ENCODE data around the gene RAD50. TPM values are rescaled to one million over a fixed set of nuclear protein-coding genes. Genes with fewer than 3 reads are reported as not detected.
"Not testable (repeated sequence)": the region's sequence is repeated elsewhere in the genome, so short reads cannot be mapped to it uniquely, and the experiment has no call there.

The RAD50 gene
- total RNA-seq, 4 donors from 2014 or later: 35.8 to 47.5 (median 41.3) TPM

DNA sequence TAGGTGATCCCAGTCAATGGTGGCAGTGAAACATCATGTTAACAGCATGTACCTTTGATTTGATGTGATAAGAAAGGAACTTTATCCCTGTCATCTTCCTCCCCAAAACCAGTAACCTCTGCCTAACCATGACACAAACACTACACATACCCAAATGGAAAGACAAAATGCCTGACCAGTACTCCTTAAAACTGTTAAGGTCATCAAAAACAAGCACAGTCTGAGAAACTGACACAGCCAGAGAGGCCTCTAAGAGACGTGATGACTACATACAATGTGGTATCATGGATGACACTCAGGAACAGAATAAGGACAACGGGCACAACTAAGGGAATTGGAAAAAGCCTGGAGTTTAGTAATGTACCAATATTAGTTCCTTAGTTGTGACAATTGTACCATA, 9.5 kb upstream of the RAD50 start:
- in situ Hi-C loops (cut with MboI; ENCODE audit: low pct_ligation_motif_present in 1 of 4, low pct_unique_long_range_greater_than_20kb in 1 of 4, low sequenced_read_pairs in 3 of 4): loop anchor here in 1 of 4 donors (25.0 kb wide), 1 partner anchor 285 kb away; the partner anchor contains the start of gene PDLIM4
- H3K9me3 ChIP-seq: no peaks in the 10 kb centered on the region

DNA sequence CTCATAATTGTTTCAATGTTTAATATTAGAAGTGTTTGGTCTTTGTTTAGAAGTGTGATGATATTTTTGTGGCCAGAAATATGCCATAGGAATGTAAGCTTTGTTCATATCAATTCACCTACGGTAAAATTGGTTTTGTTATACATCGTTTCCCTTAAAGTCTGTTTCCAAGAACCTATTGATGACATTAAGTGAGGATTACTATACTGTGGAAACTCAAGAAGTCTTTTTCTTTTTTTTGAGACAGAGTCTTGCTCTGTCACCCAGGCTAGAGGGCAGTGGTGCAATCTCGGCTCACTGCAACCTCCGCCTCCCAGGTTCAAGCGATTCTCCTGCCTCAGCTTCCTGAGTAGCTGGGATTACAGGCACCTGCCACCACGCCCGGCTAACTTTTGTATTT, 7.9 kb upstream of the RAD50 start:
- H3K9me3 ChIP-seq; H3K4me3 ChIP-seq; H3K27me3 ChIP-seq; intact Hi-C loops (cut with DNase I; ENCODE audit: low total_unique reads); DNase-seq; H3K36me3 ChIP-seq; H3K4me1 ChIP-seq; H3K27ac ChIP-seq: not testable (repeated sequence)
- WGBS, 2 donors (ENCODE audit: low coverage in 1 of 2): 92 to 100% methylated on average over 4 to 7 of the region's 7 CpGs
- in situ Hi-C loops (cut with MboI; ENCODE audit: low pct_ligation_motif_present in 1 of 4, low pct_unique_long_range_greater_than_20kb in 1 of 4, low sequenced_read_pairs in 3 of 4): loop anchor here in 1 of 4 donors (25.0 kb wide), 1 partner anchor 287 kb away; the partner anchor contains the start of gene PDLIM4

More for the DNA sequence above, 9.5 kb upstream of the RAD50 start:
- DNase-seq: no peak
- no peaks in the 10 kb centered on the region for H3K27me3 ChIP-seq
- WGBS, 2 donors (ENCODE audit: low coverage in 1 of 2): 78 to 86% methylated on average over 2 of the region's 2 CpGs
- no peaks in the 10 kb centered on the region for H3K4me1 ChIP-seq
- TF ChIP-seq POLR2AphosphoS5 (IDR thresholded peaks at IDR 0.05): no peak
- TF ChIP-seq EP300 (IDR thresholded peaks at IDR 0.05; ENCODE audit: low read depth): no peak
- TF ChIP-seq POLR2A (IDR thresholded peaks at IDR 0.05): no peak
- TF ChIP-seq, protein P1, sequence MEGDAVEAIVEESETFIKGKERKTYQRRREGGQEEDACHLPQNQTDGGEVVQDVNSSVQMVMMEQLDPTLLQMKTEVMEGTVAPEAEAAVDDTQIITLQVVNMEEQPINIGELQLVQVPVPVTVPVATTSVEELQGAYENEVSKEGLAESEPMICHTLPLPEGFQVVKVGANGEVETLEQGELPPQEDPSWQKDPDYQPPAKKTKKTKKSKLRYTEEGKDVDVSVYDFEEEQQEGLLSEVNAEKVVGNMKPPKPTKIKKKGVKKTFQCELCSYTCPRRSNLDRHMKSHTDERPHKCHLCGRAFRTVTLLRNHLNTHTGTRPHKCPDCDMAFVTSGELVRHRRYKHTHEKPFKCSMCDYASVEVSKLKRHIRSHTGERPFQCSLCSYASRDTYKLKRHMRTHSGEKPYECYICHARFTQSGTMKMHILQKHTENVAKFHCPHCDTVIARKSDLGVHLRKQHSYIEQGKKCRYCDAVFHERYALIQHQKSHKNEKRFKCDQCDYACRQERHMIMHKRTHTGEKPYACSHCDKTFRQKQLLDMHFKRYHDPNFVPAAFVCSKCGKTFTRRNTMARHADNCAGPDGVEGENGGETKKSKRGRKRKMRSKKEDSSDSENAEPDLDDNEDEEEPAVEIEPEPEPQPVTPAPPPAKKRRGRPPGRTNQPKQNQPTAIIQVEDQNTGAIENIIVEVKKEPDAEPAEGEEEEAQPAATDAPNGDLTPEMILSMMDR (IDR thresholded peaks at IDR 0.05): no peak
- intact Hi-C loops (cut with DNase I; ENCODE audit: low total_unique reads): no loop called here
- no peaks in the 10 kb centered on the region for H3K36me3 ChIP-seq
- no peak overlapping the region for H3K27ac ChIP-seq
- H3K4me3 ChIP-seq: no peak overlapping the region

DNA sequence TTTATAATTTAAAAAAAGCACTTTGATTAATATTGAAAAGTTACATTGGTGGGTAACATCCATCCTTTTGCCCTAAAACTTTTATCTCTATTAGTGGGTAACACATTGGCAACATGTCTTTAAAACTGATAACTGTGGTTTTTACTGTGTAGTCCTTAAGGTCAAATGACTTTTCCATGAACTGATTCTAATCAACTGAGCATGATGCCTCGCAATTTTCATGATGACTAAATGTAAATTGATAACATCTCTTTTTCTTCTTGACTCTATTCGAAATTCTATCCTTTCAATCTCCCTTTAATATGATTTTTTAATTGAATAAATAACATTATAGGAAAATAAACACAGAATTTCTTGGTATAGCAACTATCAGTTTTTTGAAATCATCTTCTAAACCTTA, 7.2 kb upstream of the RAD50 start:
- no peak for TF ChIP-seq POLR2A (IDR thresholded peaks at IDR 0.05)
- TF ChIP-seq, protein P1 (IDR thresholded peaks at IDR 0.05): no peak
- TF ChIP-seq POLR2AphosphoS5 (IDR thresholded peaks at IDR 0.05): no peak
- WGBS, 2 donors (ENCODE audit: low coverage in 1 of 2): 84 to 88% methylated on average over 2 of the region's 2 CpGs
- Histone ChIP-seq H3K27ac (no peak overlapping the region), H3K4me1 (no peaks in the 10 kb centered on the region), H3K27me3 (no peaks in the 10 kb centered on the region), H3K4me3 (no peak overlapping the region), H3K36me3 (no peaks in the 10 kb centered on the region), H3K9me3 (no peaks in the 10 kb centered on the region)
- DNase-seq: no peak
- intact Hi-C loops (cut with DNase I; ENCODE audit: low total_unique reads) (no loop called here), in situ Hi-C loops (cut with MboI; ENCODE audit: low pct_ligation_motif_present in 1 of 4, low pct_unique_long_range_greater_than_20kb in 1 of 4, low sequenced_read_pairs in 3 of 4) (loop anchor here in 1 of 4 donors (25.0 kb wide), 1 partner anchor 287 kb away; the partner anchor contains the start of gene PDLIM4)

DNA sequence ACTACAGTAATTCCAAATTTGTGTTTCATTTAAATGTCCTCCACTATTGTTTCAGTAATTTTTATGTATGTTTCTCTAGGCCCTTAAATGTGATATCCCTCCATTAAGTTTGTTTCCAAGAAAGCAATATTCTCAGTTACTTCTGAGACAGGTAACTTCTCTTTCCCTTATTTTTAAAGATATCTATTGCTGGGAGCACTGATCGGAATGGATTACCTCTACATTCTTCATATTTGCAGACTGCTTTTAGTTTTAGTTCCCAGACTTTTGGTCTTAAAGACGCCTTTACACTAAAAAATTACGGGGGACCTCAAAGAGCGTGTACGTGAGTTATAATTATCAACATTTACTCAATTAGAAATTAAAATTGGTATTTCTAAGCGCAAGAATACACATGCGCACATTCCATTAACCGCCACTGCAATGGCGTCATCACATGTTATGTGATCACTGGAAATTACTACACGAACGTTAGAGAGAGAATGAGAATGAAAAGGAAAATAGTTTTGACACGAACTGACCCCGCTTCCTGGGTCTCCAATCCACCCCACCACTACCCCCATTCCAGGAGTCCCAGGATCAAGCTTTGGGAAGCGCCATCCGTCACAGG, 519 bp upstream of the RAD50 start:
- WGBS, 2 donors (ENCODE audit: low coverage in 1 of 2): 61 to 63% methylated on average over 13 to 15 of the region's 15 CpGs
- peak overlapping the region; percentile 87 to 89 (median 88) for H3K27ac ChIP-seq
- no peaks in the 10 kb centered on the region for H3K27me3 ChIP-seq
- DNase-seq: no peak
- peak overlapping the region; percentile 50 to 75 (median 62) for H3K4me3 ChIP-seq
- TF ChIP-seq POLR2AphosphoS5 (IDR thresholded peaks at IDR 0.05) (no peak), POLR2A (IDR thresholded peaks at IDR 0.05) (no peak), EP300 (IDR thresholded peaks at IDR 0.05; ENCODE audit: low read depth) (no peak)
- TF ChIP-seq, protein P1 (IDR thresholded peaks at IDR 0.05): no peak
- peaks cover 0 to 14% (median 0%) of the 10 kb centered on the region in 4 donors for H3K36me3 ChIP-seq
- intact Hi-C loops (cut with DNase I; ENCODE audit: low total_unique reads): no loop called here
- in situ Hi-C loops (cut with MboI; ENCODE audit: low pct_ligation_motif_present in 1 of 4, low pct_unique_long_range_greater_than_20kb in 1 of 4, low sequenced_read_pairs in 3 of 4): no loop called here
- H3K9me3 ChIP-seq: no peaks in the 10 kb centered on the region
- peaks cover 6 to 24% (median 20%) of the 10 kb centered on the region in 4 donors for H3K4me1 ChIP-seq
